BE2C (cell line): ENCODE measurements around the gene SGSH.

ENCODE experiments used
- DNase-seq: peaks from one replicate; pipeline ENCODE4 v3.0.0-alpha.2; 2020
- H3K27me3 ChIP-seq: fragments of 250-450 bp; sonication (Bioruptor Pico); 2 replicates; pipeline ENCODE4 v1.5.1; 2020; ENCODE audit warnings: mild to moderate bottlenecking
- H3K36me3 ChIP-seq: fragments of 250-450 bp; sonication (Bioruptor Pico); 2 replicates; pipeline ENCODE4 v1.5.1; 2020; ENCODE audit warnings: mild to moderate bottlenecking
- H3K4me1 ChIP-seq: fragments of 250-450 bp; sonication (Bioruptor Pico); 2 replicates; pipeline ENCODE4 v1.5.1; 2020
- H3K4me3 ChIP-seq: 2 replicates; pipeline ENCODE4 v1.5.1; 2011; ENCODE audit warnings: low read depth, low read length
- H3K9me3 ChIP-seq: fragments of 250-450 bp; sonication (Bioruptor Pico); 2 replicates; pipeline ENCODE4 v1.5.1; 2020
- CTCF ChIP-seq: IDR thresholded peaks from 2 replicates; pipeline ENCODE4 v1.5.1; 2012; ENCODE audit warnings: mild to moderate bottlenecking, low read depth, low read length

Gene SGSH

DNA sequence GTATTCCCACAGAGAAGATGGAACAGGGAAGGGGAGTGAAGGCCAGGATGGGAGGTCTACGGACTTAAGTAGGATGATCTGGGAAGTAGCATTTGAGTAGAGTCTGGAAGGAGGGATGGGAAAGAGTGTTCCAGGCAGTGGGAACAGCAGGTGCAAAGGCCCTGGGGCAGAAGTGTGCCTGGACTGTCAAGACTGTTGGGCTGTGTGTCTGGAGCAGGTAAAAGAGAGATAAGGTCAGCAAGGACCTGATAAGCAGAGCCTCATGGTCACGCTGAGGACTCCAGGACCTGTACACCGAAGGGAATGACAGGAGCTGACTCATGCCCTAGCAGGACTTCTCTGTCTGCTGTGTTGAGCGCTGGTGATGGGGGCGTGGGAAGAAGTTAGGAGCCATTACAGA lies 51.0 kb downstream of the SGSH start:
- no peak for TF ChIP-seq CTCF
- no peak for DNase-seq
- Histone ChIP-seq H3K9me3 (no peaks in the 10 kb centered on the region; the same call in 1 of the 2 replicates), H3K4me1 (no peaks in the 10 kb centered on the region), H3K36me3 (no peaks in the 10 kb centered on the region), H3K4me3 (no peak overlapping the region), H3K27me3 (no peaks in the 10 kb centered on the region)

DNA sequence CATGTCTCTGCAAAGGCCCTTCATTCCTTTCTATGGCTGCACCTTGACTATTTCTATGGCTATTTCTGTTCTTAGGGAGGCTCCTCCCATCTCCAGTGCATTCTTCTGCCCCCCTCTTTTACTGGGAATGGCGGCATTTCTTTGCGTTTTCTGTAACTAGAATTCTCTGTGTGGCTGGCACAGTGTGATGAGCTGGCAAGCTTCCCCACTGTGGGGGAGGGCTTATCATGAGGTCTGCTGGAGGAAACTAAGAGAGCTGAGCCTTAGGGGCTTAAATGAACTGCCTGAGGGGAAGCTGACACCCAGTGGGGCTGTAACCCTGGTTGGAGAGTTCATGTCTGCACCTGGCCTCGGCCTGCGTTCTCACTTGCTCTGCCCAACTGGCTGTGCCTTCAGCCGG lies 51.8 kb downstream of the SGSH start:
- TF ChIP-seq CTCF: no peak
- Histone ChIP-seq H3K27me3 (no peaks in the 10 kb centered on the region), H3K4me3 (no peak overlapping the region), H3K36me3 (no peaks in the 10 kb centered on the region), H3K4me1 (no peaks in the 10 kb centered on the region), H3K9me3 (no peaks in the 10 kb centered on the region; the same call in 1 of the 2 replicates)
- no peak for DNase-seq

- DNase-seq: no peak
- Histone ChIP-seq H3K27me3 (no peaks in the 10 kb centered on the region), H3K4me3 (no peak overlapping the region), H3K9me3 (no peaks in the 10 kb centered on the region; the same call in 1 of the 2 replicates), H3K4me1 (no peaks in the 10 kb centered on the region), H3K36me3 (no peaks in the 10 kb centered on the region)
- TF ChIP-seq CTCF: no peak
Measured at GRCh38 chr17:80166446-80166845, 53.7 kb downstream of the SGSH start.

GRCh38 chr17:80164185-80164584 lies 55.9 kb downstream of the SGSH start:
- Histone ChIP-seq H3K4me1 (peaks cover 19% of the 10 kb centered on the region), H3K36me3 (no peaks in the 10 kb centered on the region), H3K4me3 (no peak overlapping the region), H3K9me3 (no peaks in the 10 kb centered on the region; the same call in 1 of the 2 replicates), H3K27me3 (no peaks in the 10 kb centered on the region)
- no peak for DNase-seq
- TF ChIP-seq CTCF: no peak

GRCh38 chr17:80163336-80163735 lies 56.8 kb downstream of the SGSH start:
- Histone ChIP-seq H3K9me3 (no peaks in the 10 kb centered on the region), H3K4me3 (no peak overlapping the region), H3K4me1 (peaks cover 25% of the 10 kb centered on the region), H3K36me3 (no peaks in the 10 kb centered on the region), H3K27me3 (no peaks in the 10 kb centered on the region)
- DNase-seq: no peak
- no peak for TF ChIP-seq CTCF

- no peak for DNase-seq
- H3K4me1 ChIP-seq: peaks cover 25% of the 10 kb centered on the region
- no peaks in the 10 kb centered on the region for H3K27me3 ChIP-seq
- peaks cover 2% of the 10 kb centered on the region; the same call in 1 of the 2 replicates for H3K9me3 ChIP-seq
- no peak overlapping the region; the same call in 1 of the 2 replicates for H3K4me3 ChIP-seq
- no peaks in the 10 kb centered on the region for H3K36me3 ChIP-seq
- no peak for TF ChIP-seq CTCF
Measured at GRCh38 chr17:80160536-80160935, 59.6 kb downstream of the SGSH start.
